NK-92 (cell line): Measurements from ENCODE around the gene ZSCAN2.
"Not testable (repeated sequence)": the region's sequence is repeated elsewhere in the genome, so short reads cannot be mapped to it uniquely, and the experiment has no call there.

Experiments
- DNase-seq: peaks from one replicate; lab custom pipeline; 2025; ENCODE audit not compliant: unreplicated experiment; lab: John Stamatoyannopoulos, UW

ZSCAN2 gene

GRCh38 chr15:84634228-84634837 lies 33.5 kb downstream of the ZSCAN2 start:
- no peak for DNase-seq

- DNase-seq = no peak
Measured at GRCh38 chr15:84638103-84638502, 37.3 kb downstream of the ZSCAN2 start.

DNA sequence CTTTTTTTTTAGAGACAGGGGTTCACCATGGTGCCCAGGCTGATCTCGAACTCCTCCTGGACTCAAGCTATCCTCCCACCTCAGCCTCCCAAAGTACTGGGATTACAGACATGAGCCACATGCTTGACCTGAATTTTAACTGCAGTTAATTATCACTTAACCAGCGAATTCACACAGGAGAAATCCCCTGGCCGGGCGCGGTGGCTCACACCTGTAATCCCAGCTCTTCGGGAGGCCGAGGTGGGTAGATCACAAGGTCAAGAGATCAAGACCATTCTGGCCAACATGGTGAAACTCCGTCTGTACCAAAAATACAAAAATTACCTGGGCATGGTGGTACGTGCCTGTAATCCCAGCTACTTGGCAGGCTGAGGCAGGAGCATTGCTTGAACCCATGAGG lies 41.1 kb downstream of the ZSCAN2 start:
- not testable (repeated sequence) for DNase-seq

GRCh38 chr15:84642640-84643039 lies 41.8 kb downstream of the ZSCAN2 start:
- not testable (repeated sequence) for DNase-seq

GRCh38 chr15:84643838-84644237 lies 43.0 kb downstream of the ZSCAN2 start:
- no peak for DNase-seq

DNA sequence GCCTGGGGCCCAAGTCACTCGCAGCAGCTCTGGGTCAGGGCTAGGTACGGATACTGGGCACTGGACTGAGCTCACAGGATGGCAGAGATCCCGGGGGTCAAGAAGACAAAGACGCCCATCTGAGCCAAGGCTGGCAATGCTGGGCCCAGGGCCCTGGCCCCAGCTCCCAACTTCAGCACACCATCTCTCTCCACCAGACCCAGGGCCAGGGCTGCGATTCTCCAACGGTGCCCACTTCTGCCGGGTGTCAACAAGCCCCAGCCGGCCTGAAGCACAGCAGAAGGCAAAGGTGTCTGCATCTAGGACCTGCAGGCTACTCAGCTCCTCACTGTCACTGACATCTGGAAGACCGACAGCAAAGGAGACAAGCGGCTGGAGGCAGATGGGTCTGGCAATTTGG lies 44.7 kb downstream of the ZSCAN2 start:
- DNase-seq = no peak

- DNase-seq = no peak
Measured at GRCh38 chr15:84645997-84646396, 45.2 kb downstream of the ZSCAN2 start.

- no peak for DNase-seq
Measured at GRCh38 chr15:84647726-84648125, 46.9 kb downstream of the ZSCAN2 start.

- no peak for DNase-seq
Measured at GRCh38 chr15:84648539-84648938, 47.7 kb downstream of the ZSCAN2 start.

- DNase-seq = no peak
Measured at GRCh38 chr15:84649706-84650105, 48.9 kb downstream of the ZSCAN2 start.

DNA sequence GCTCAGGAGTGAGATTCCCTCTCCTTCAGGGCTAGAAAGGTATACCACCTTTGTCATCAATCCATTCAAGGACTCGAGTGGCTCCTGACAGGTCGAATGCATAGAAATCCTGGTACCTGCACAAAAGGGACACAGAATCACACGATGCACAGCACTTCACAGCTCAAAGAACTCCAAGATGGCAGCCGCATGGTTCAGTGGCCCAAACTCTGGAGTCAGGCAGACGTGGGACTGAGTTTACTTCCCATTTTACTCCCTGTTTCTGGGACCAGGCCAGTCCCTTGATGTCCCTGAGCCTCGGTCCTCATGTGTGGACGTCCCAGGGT lies 52.7 kb downstream of the ZSCAN2 start:
- DNase-seq = no peak

GRCh38 chr15:84653910-84654688 lies 53.3 kb downstream of the ZSCAN2 start, which contains the start of gene WDR73:
Gene WDR73, minus strand, starts transcription at chr15:84654283. Its CDS starts 9 bp downstream, at chr15:84654274.
- peak; percentile 75 for DNase-seq

DNA sequence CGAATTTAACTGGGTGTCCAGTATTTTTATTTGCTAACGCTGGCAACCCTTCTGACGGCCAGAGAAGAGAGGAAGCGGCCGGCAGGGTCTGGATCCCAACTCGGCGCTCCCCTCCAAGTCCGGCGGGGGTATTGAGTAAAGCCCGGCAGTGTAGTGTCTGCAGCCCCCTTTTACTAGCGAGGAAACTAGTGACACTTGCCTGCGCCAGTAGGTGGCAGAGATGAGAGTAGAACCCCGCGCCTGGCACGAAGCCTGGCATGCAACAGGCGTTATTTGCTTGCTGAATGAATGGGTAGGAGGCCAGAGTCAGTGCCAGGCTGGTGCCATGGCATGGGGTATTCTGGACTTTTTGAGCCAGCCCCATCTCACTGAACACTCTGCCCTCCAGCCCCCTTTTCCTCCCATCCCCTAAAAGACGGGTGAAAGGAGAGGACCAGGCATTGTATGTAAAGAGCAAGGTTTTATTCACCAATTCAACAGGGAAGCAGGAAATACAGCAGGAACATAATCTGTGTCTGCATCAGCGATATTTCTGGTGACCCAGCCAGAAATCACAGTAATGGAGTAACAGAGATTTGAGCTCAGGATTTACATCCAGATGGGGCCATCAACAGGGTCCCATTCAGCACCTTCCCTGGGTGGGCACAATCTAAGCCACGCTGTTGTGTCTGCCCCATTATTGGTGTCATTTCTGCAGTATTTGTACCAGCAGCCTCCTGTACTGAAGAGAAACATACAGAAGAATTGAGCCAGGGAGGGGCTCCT lies 54.1 kb downstream of the ZSCAN2 start:
- DNase-seq = no peak

DNA sequence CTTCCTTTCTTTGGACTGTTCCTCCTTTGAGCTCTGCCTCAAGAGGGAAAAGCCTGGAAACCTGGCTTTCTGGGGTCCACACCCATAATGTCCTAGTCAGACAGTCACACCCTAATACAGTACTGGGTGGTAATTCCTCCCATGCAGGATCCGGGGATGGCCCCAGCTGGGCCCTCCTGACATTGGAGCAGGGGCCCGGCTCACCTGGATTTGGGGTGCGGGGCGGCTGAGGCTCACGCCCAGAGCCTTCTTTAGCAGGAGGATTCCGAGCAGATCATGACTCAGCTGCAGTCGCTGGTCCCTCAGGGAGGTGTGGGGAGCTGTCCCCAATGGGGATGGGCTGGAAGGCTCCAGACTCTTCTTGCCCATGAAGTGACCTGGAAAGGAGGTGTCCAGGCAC lies 56.2 kb downstream of the ZSCAN2 start:
- no peak for DNase-seq

GRCh38 chr15:84657748-84658079 lies 56.9 kb downstream of the ZSCAN2 start:
- DNase-seq = no peak

DNA sequence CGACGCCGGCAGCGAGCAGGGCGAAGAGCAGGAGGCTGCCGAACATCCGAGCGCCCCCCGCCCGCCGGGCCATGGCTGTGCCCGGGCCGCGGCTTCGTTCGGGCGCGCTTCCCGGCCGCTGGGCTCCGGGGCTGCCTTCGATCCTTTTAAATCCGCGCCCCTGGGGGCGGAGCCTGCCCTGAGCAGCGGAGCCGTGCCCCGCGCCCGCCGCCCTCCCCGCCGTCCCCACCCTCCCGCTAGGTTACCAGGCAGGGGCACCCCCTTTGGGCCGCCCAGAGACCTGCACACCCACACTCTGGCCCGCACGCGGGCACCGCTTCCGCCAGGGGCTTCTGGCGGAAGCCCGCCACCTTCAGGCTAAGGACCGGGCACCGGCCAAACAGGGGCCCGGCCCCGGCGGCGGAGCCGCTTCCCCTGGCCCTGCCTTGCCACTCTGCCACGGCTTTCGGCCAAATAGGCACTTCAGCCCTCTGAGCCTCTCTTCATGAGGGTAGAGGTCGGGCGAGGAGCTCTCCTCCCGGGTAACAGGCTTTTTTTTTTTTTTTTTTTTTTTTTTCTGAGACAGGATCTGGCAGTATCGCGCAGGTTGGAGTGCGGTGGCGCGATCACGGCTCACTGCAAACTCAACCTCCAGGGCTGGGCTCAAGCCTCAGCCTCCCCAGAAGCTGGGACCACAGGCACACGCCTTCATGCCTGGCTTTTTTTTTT lies 57.4 kb downstream of the ZSCAN2 start, which contains the start of gene NMB:
NMB (minus strand) TSS at position 120 of the 708 bp plus-strand sequence; CDS start at position 73, 47 bp downstream.
- peak; percentile 19 for DNase-seq

- DNase-seq = no peak
Measured at GRCh38 chr15:84658788-84659411, 58.1 kb downstream of the ZSCAN2 start.

- no peak for DNase-seq
Measured at GRCh38 chr15:84659904-84660781, 59.3 kb downstream of the ZSCAN2 start.

GRCh38 chr15:84661001-84661400 lies 60.2 kb downstream of the ZSCAN2 start:
- no peak for DNase-seq

DNA sequence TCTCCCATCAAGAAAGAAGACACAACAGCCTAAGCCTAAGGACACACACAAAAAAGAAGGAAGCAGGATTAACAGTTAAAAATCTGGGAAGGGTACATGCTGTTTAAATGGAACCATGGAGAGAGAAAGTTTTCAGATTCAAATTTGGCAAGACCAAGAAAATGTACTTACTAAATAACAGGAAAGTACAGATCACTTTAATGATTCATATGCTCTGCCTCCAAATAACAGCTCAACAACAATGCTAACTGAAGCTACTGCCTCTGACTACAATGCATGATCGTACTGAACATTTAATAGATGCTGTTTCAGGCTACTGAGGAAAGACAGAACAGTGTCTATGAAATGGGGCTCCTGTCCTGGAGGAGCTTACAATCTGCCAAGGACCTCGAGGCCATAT lies 65.6 kb downstream of the ZSCAN2 start:
- no peak for DNase-seq
